Measurements from ENCODE around the gene PRDX1.

PRDX1 gene

DNA sequence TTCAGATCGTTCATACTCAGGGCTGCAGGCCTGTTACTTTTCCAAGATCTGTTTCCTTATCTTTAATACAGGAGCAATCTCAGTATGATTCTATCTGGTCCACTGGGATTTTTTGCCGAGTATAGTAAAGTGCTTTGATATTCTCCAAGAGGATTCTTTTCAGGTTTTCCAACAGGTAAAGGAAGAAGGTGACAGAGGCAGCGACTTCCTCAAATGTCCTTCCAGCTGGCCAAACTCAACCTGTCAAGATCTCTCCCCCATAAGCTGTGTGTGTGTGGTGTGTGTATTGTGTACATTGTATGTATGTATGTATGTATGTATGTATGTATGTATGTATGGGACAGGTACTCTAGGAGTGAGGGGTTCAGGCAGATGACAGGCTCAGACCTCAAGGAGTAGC lies 30.0 kb upstream of the PRDX1 start:
- Histone ChIP-seq H3K27ac (ENCODE audit: low read depth, low read length) (no peak overlapping the region), H3K4me3 (ENCODE audit: low read depth, low read length) (peak overlapping the region; percentile 89), H3K27me3 (ENCODE audit: control insufficient read depth, insufficient read depth, low read length) (no peaks in the 10 kb centered on the region), H3K4me1 (ENCODE audit: control insufficient read depth, insufficient read depth, low read length) (peaks cover 6% of the 10 kb centered on the region; the same call in 1 of the 2 replicates), H3K9ac (ENCODE audit: low read depth, low read length) (peak overlapping the region; percentile 94), H3K36me3 (ENCODE audit: control insufficient read depth, insufficient read depth, low read length) (peaks cover 42% of the 10 kb centered on the region), H3K9me3 (ENCODE audit: control insufficient read depth, insufficient read depth, low read length) (no peaks in the 10 kb centered on the region)

DNA sequence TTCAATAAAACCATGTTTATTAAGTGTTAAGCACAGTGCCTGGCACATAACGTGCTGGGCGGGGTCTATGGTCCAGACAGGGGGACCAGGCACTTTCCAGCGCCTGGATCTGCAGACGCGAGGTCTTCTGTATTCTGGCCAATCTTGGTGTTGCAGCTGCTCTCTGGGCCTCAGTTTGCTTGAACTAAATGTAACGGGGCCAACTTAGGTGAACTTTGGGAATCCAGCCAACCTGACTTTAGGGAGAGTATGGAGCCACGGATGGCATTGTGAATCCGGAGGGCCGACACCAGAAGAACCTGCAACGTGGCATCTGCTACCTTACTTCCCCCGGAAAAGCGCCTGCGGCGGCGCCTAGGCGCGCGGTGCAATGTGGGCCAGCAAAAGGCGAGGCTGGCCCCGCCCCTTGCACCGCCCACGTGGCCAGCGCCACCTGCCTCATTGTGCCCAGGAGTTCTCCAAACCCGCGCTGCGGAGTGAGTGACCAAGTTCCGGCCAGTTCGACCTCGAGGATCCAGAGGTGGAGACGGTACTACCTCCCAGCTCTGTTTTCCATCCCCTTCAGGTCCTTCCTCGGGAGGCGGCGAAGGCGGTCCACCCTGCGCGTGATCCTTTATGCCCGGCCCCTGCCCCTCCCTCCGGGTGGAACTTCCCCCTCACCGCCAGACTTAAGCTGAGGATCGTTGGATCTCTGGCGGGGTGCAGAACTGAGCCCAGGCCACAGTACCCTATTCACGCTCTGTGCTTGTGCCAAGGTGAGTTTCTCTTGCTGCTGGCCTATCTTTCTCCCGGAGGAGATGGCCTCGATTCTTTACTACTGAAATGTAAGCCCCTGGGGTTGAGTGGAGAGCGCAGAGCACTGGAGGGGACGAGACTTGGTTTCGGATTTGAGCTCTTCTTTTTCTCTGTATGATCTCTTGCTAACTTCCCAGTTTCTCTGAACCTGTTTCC lies 29.0 kb upstream of the PRDX1 start, which contains the start of gene AKR1A1:
Gene AKR1A1, plus strand, starts transcription at position 426 of the 951 bp plus-strand sequence. CDS start 10,969 bp downstream, outside the sequence.
- peaks cover 36% of the 10 kb centered on the region for H3K36me3 ChIP-seq (ENCODE audit: control insufficient read depth, insufficient read depth, low read length)
- H3K4me3 ChIP-seq (ENCODE audit: low read depth, low read length) = peak within 1 kb of the TSS; percentile 89
- H3K9me3 ChIP-seq (ENCODE audit: control insufficient read depth, insufficient read depth, low read length) = no peaks in the 10 kb centered on the region
- H3K27me3 ChIP-seq (ENCODE audit: control insufficient read depth, insufficient read depth, low read length) = no peaks in the 10 kb centered on the region
- peak within 1 kb of the TSS; percentile 88 for H3K27ac ChIP-seq (ENCODE audit: low read depth, low read length)
- peak within 1 kb of the TSS; percentile 94 for H3K9ac ChIP-seq (ENCODE audit: low read depth, low read length)
- peaks cover 6% of the 10 kb centered on the region; the same call in 1 of the 2 replicates for H3K4me1 ChIP-seq (ENCODE audit: control insufficient read depth, insufficient read depth, low read length)

DNA sequence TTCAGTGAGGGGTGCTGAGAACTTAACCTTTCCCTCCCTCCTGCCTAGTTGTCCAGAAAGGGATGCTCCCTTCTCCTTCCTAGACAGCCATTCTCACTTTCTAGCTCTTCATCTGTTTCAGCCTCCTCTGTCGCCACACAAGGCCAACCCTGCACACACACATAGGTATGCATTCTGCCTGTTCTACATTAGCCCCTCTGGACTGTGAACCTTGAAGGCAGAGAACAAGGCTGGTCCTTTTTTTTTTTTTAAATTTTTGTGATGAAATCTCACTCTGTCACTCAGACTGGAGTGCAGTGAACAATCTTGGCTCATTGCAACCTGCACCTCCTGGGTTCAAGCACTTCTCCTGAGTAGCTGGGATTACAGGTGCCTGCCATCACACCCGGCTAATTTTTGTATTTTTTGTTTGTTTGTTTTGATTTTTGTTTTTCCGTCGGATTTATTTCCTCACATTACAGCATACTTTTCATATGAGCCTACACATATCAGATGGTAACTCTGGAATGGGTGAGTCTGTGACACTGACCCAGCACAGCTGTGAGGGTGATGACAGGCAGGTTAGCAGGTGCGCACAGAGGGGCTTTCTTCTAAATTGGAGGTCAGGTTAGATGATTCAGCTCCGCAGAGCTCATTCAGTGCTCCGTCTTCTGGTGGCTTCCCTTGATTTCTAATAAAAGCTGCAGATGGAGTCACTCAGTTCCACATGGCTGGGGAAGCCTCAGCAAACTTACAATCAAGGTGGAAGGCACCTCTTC lies 24.0 kb upstream of the PRDX1 start:
- Histone ChIP-seq H3K27me3 (ENCODE audit: control insufficient read depth, insufficient read depth, low read length) (no peaks in the 10 kb centered on the region), H3K27ac (ENCODE audit: low read depth, low read length) (no peak overlapping the region), H3K4me1 (ENCODE audit: control insufficient read depth, insufficient read depth, low read length) (peaks cover 7% of the 10 kb centered on the region; the same call in 1 of the 2 replicates), H3K4me3 (ENCODE audit: low read depth, low read length) (no peak overlapping the region), H3K36me3 (ENCODE audit: control insufficient read depth, insufficient read depth, low read length) (no peaks in the 10 kb centered on the region), H3K9me3 (ENCODE audit: control insufficient read depth, insufficient read depth, low read length) (no peaks in the 10 kb centered on the region), H3K9ac (ENCODE audit: low read depth, low read length) (no peak overlapping the region)

DNA sequence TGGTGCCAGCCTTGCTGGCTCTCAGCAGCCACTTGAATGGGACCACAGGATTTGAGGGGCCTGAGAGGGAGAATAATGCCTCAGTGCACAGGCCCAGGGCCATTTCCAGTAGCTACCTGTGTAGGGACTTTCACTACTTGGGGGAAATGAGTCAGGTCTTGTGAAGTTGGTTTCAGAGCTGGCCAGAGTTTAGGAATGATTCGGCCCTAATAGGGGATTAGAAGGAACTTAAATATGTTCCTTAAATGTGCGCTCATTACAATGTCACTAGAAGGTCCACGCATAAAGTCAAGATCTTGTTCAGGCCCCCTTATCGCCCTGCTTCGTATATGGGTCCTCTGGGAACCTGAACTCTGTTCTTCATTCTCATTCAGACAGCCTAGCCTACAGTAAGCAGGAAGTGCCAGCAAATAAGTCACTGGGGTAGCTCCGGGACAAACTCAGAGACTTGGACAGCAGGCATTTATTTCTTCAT lies 23.4 kb upstream of the PRDX1 start:
- no peaks in the 10 kb centered on the region for H3K36me3 ChIP-seq (ENCODE audit: control insufficient read depth, insufficient read depth, low read length)
- no peak overlapping the region for H3K27ac ChIP-seq (ENCODE audit: low read depth, low read length)
- H3K9ac ChIP-seq (ENCODE audit: low read depth, low read length) = no peak overlapping the region
- no peaks in the 10 kb centered on the region for H3K9me3 ChIP-seq (ENCODE audit: control insufficient read depth, insufficient read depth, low read length)
- no peak overlapping the region for H3K4me3 ChIP-seq (ENCODE audit: low read depth, low read length)
- 0 out of 2 replicates have a peak, but pooled peaks cover 5% of the 10 kb centered on the region for H3K4me1 ChIP-seq (ENCODE audit: control insufficient read depth, insufficient read depth, low read length)
- H3K27me3 ChIP-seq (ENCODE audit: control insufficient read depth, insufficient read depth, low read length) = no peaks in the 10 kb centered on the region

DNA sequence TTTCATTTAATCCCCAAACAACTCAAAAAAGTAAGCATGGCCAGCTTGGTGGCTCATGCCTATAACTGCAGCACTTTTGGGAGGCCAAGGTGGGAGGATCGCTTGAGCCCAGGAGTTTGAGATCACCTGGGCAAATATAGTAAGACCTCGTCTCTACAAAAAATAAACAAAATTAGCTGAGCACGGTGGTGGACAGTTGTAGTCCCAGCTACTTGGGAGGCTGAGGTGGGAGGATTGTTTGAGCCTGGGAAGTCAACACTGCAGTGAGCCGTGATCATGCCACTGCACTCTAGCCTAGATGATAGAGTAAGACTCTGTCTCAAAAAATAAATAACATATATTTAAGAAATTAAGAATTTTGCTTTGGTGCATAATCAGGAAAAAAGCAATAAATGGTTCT lies 22.8 kb upstream of the PRDX1 start:
- H3K4me3 ChIP-seq (ENCODE audit: low read depth, low read length) = no peak overlapping the region
- 0 out of 2 replicates have a peak, but pooled peaks cover 5% of the 10 kb centered on the region for H3K4me1 ChIP-seq (ENCODE audit: control insufficient read depth, insufficient read depth, low read length)
- H3K9ac ChIP-seq (ENCODE audit: low read depth, low read length) = no peak overlapping the region
- no peak overlapping the region for H3K27ac ChIP-seq (ENCODE audit: low read depth, low read length)
- H3K27me3 ChIP-seq (ENCODE audit: control insufficient read depth, insufficient read depth, low read length) = no peaks in the 10 kb centered on the region
- H3K36me3 ChIP-seq (ENCODE audit: control insufficient read depth, insufficient read depth, low read length) = no peaks in the 10 kb centered on the region
- H3K9me3 ChIP-seq (ENCODE audit: control insufficient read depth, insufficient read depth, low read length) = no peaks in the 10 kb centered on the region

DNA sequence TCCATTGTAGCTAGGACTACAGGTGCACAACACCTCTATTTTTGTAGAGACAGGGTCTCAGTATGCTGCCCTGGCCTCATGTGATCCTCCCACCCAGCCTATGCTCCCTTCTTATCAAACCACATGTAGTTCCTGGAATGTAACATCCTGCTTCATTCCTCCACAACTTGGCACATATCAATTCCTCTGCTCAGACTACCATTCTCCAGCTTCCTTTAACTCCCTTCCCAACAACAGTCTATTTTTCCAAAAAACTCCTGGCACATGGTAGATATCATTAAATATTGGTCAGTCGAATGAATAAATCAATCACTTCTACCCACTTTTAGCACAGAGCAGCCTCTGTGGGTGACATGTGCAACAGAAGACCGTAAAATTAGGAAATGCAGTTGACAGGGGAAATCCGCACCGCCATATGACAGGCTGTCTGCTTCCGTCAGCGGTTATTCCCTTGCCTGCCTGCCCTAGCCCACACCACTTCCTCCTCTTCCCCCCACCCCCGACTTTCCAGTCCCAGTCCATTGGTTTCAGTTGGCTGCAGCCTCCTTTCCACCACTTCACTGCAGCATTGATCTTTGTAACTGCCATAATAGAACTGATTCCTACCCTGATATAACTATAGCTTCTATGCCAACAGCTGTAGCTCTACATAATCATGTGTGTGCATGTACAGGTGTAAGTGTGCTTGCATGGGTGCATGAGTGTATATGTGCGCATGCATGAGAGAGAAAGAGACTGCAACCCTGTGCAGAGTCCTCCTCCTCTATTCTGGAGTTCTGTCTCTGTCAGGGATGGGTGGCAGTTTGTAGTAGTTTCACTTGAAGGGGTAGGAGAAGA lies 22.1 kb upstream of the PRDX1 start:
- H3K4me1 ChIP-seq (ENCODE audit: control insufficient read depth, insufficient read depth, low read length) = 0 out of 2 replicates have a peak, but pooled peaks cover 5% of the 10 kb centered on the region
- H3K4me3 ChIP-seq (ENCODE audit: low read depth, low read length) = no peak overlapping the region
- no peaks in the 10 kb centered on the region for H3K36me3 ChIP-seq (ENCODE audit: control insufficient read depth, insufficient read depth, low read length)
- H3K27ac ChIP-seq (ENCODE audit: low read depth, low read length) = no peak overlapping the region
- no peak overlapping the region for H3K9ac ChIP-seq (ENCODE audit: low read depth, low read length)
- H3K27me3 ChIP-seq (ENCODE audit: control insufficient read depth, insufficient read depth, low read length) = no peaks in the 10 kb centered on the region
- H3K9me3 ChIP-seq (ENCODE audit: control insufficient read depth, insufficient read depth, low read length) = no peaks in the 10 kb centered on the region

DNA sequence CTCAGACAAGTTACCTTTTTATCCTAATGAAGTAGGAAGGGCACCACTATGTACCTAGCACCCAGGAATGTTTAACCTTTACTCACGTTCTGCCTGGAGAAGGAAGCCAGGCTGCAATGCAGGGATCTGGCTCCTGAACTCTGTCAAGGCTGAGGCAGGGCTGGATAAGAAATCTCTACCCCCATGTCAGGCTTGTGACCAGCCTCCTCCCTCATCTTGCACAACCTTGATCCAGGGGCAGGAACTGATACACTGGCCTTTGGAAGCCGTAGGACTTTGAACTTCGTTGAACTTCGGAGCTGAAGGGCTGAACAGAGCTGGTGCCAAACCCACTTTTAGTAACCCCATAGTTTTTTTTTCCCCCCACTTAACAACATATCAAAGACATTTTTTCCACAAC lies 20.9 kb upstream of the PRDX1 start:
- Histone ChIP-seq H3K9me3 (ENCODE audit: control insufficient read depth, insufficient read depth, low read length) (no peaks in the 10 kb centered on the region), H3K27ac (ENCODE audit: low read depth, low read length) (no peak overlapping the region), H3K4me1 (ENCODE audit: control insufficient read depth, insufficient read depth, low read length) (0 out of 2 replicates have a peak, but pooled peaks cover 5% of the 10 kb centered on the region), H3K27me3 (ENCODE audit: control insufficient read depth, insufficient read depth, low read length) (no peaks in the 10 kb centered on the region), H3K36me3 (ENCODE audit: control insufficient read depth, insufficient read depth, low read length) (no peaks in the 10 kb centered on the region), H3K9ac (ENCODE audit: low read depth, low read length) (no peak overlapping the region), H3K4me3 (ENCODE audit: low read depth, low read length) (no peak overlapping the region)

DNA sequence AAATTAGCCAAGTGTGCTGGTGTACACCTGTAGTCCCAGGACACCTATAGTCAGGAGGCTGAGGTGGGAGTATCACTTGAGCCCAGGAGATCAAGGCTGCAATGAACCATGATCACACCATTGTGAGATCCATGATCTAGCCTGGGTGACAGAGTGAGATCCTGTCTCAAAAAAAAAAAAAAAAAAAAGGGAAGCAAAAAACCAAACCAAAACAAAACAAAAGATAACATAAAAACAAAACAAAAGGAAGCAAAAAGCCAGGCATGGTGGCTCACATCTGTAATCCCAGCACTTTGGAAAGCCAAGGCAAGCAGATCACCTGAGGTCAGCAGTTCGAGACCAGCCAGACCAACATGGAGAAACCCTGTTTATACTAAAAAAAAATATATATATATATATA lies 19.5 kb upstream of the PRDX1 start:
- Histone ChIP-seq H3K4me1 (ENCODE audit: control insufficient read depth, insufficient read depth, low read length) (0 out of 2 replicates have a peak, but pooled peaks cover 5% of the 10 kb centered on the region), H3K27me3 (ENCODE audit: control insufficient read depth, insufficient read depth, low read length) (no peaks in the 10 kb centered on the region), H3K36me3 (ENCODE audit: control insufficient read depth, insufficient read depth, low read length) (no peaks in the 10 kb centered on the region), H3K4me3 (ENCODE audit: low read depth, low read length) (no peak overlapping the region), H3K9ac (ENCODE audit: low read depth, low read length) (no peak overlapping the region), H3K27ac (ENCODE audit: low read depth, low read length) (no peak overlapping the region), H3K9me3 (ENCODE audit: control insufficient read depth, insufficient read depth, low read length) (no peaks in the 10 kb centered on the region)

DNA sequence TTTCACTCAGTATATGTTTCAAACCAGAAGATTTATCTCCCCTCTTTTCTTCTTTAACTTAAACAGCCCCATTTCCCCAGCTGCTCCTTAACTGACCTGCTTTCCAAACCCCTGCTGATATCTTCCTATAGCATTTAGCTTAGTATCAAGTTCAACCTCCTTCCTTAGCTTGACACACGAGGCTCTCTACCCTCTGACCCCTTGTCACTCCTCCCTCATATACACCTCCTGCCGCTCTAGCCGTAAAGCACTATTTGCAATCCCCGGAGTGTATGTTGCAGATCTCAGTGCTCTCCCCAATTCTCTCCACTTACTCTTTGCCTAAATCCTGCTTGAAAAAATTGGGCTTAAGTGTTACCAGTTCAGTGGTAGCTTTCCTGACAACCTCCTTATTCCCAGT lies 15.2 kb upstream of the PRDX1 start:
- no peaks in the 10 kb centered on the region for H3K4me1 ChIP-seq (ENCODE audit: control insufficient read depth, insufficient read depth, low read length)
- no peaks in the 10 kb centered on the region for H3K27me3 ChIP-seq (ENCODE audit: control insufficient read depth, insufficient read depth, low read length)
- no peak overlapping the region for H3K9ac ChIP-seq (ENCODE audit: low read depth, low read length)

DNA sequence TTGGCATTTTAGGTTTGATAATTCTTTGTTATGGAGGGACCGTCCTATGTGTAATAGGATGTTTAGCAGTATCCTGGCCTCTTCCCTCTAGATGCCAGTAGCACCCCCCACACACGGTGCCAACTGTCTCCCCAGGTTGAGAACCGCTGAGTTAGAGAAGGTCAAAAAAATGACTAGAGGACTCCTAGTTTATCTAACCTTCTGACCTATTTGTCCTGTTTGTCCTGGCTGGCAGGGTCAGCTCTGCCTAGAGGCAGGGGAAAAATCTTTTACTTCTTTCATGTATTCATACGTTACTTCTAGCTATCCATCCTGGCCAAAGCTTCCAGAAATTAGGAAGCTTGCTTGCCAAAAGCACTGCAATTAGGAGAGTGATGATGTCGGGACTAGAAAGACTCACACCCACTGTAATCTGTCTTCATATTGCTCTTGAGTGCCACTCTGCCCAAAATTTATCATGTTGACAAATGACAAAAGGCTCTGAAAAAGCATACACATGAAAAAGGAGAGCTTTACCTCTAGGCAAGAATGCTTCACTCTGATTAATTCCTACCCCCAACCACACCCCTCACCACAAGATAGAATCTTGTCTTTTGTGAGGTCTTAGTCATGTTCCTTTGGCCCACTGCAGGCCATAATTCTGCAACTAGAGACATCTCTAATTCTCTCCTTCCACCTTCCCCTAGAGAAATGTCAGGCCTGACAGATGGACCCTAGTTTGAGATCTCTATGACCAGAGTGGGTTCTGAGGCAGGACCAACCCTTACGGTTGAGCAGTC lies 14.5 kb upstream of the PRDX1 start:
- Histone ChIP-seq H3K9ac (ENCODE audit: low read depth, low read length) (no peak overlapping the region), H3K9me3 (ENCODE audit: control insufficient read depth, insufficient read depth, low read length) (no peaks in the 10 kb centered on the region), H3K27ac (ENCODE audit: low read depth, low read length) (no peak overlapping the region), H3K27me3 (ENCODE audit: control insufficient read depth, insufficient read depth, low read length) (no peaks in the 10 kb centered on the region), H3K4me1 (ENCODE audit: control insufficient read depth, insufficient read depth, low read length) (no peaks in the 10 kb centered on the region), H3K4me3 (ENCODE audit: low read depth, low read length) (no peak overlapping the region), H3K36me3 (ENCODE audit: control insufficient read depth, insufficient read depth, low read length) (no peaks in the 10 kb centered on the region)

More for the DNA sequence above, 15.2 kb upstream of the PRDX1 start:
- H3K4me3 ChIP-seq (ENCODE audit: low read depth, low read length) = no peak overlapping the region
- H3K36me3 ChIP-seq (ENCODE audit: control insufficient read depth, insufficient read depth, low read length) = no peaks in the 10 kb centered on the region
- no peak overlapping the region for H3K27ac ChIP-seq (ENCODE audit: low read depth, low read length)
- no peaks in the 10 kb centered on the region for H3K9me3 ChIP-seq (ENCODE audit: control insufficient read depth, insufficient read depth, low read length)

All from HUES48 (cell line).